AG10803 (cell line): ENCODE measurements around the gene ACOT11.

Experiments used
- DNase-seq: peaks from one replicate; pipeline ENCODE4 v3.0.0; 2010; ENCODE audit warnings: low read depth
- H3K4me3 ChIP-seq: 2 replicates; pipeline ENCODE4 v1.5.1; 2011; ENCODE audit warnings: mild to moderate bottlenecking, low read length, control low read depth
- CTCF ChIP-seq: conservative IDR thresholded peaks from 2 replicates; pipeline ENCODE4 v1.5.1; 2011; ENCODE audit warnings: mild to moderate bottlenecking, low read length, control low read depth, inconsistent platforms

ACOT11 gene

DNA sequence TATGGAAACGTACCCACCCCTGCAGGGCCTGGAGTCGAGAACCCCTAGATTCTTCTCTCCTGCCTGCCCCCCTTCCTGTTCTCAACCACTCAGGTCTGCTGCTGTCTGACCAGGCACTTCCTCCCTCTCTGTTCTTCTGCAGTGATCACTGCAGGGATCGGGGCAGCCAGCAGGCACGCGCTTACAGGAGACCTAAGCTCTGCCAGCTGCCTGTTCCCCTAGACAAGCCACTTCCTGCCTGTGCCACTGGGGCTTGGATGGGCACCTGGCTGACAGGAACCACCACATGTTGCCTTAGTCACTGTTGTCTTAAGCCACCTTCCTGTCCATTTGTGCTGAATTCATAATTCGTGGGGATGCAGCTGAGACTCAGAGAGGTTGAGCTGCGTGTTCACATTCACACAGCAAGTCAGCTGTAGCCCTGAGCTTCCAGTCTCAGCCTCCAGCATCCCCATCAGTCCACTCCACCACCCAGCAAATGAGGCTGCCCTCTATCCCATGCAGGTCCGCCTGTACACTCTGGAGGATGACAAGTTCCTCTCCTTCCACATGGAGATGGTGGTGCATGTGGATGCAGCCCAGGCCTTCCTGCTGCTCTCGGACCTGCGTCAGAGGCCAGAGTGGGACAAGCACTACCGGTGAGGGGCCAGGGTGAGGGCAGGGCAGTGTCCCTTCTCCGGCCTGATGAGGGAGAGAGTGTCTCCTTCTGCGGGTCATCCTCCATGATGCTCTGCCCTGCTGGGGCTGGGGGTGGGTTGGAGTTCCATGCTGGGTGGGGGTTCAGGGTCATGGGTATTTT is 56.7 kb downstream of the ACOT11 start:
- no peak for DNase-seq
- no peak for TF ChIP-seq CTCF
- H3K4me3 ChIP-seq: no peak overlapping the region

DNA sequence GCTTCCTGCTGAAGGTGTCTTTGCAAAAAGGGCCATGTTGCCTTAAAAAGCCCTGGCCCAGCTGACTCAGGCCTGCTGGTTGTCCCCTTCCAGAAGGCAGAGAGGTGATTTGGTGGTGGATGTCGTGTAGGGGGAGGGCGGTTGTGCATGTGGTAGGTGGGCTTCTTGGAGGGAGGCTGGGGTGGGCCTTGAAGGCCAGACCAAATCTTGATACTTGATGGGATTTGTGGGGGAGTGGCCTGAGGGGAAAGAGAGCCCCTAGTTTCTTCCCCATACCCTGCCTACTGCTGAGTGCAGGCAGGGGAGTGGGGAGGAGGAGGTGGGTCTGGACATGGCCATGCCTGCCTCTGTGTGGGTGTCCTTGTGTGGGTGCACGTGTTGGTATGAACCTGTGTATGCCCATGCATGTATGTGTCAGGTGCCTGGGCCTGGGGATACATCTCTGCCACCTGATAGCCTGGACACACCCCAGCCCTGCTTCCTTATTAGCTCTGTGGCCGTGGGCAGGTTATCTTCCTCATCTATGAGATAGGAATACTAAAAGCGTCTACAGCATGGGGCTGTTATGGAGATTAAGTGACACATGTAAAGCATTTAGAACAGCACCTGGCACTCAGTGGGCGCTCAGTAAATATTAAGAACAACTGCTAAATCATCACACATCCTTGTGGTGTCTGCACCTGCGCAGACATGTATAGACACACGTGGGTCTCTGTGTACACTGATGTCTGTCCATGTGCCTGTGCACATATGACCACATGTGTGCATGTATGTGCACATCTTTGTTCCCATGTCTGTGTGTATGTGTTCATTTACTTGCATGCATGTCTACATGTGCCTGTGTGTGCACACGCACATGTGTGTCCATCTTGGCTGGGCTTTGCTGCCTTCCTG is 58.3 kb downstream of the ACOT11 start:
- TF ChIP-seq CTCF: no peak
- no peak overlapping the region for H3K4me3 ChIP-seq
- DNase-seq: no peak

- no peak for TF ChIP-seq CTCF
- H3K4me3 ChIP-seq: no peak overlapping the region
- no peak for DNase-seq
These were observed 58.9 kb downstream of the ACOT11 start for GRCh38 chr1:54606990-54607325.

DNA sequence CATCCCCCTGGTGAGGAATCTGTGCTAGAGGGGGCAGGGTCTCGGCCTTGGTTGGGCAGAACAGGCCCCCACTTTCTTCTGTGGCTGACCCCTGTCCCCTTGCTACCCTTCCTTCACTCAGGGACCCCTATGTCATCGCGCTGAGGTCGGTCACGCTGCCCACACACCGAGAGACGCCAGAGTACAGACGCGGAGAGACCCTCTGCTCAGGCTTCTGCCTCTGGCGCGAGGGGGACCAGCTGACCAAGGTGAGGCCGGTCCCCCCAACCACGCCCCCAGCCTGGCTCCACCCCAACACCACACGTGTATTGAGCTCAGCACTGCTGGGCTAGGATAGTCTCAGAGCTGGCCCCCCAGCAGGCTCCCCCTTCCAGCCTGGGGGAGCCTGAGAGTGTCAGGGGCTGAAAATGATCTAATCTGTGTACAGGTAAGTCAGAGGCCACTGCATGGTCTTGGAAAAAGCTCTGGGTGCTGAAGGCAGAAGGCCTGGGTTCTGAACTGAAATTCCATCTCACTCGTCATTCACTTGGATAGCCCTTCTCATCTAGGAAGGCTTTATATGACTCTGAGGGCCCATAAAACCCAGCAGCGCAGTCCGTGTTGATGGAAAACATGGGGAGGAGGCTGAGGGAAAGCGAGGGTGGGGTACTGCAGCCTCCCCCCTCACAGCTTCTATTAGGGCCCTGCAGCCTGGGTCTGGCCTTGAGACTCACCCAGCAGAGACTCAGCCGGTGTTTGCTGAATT is 60.0 kb downstream of the ACOT11 start:
- no peak for DNase-seq
- no peak for TF ChIP-seq CTCF
- no peak overlapping the region for H3K4me3 ChIP-seq

DNA sequence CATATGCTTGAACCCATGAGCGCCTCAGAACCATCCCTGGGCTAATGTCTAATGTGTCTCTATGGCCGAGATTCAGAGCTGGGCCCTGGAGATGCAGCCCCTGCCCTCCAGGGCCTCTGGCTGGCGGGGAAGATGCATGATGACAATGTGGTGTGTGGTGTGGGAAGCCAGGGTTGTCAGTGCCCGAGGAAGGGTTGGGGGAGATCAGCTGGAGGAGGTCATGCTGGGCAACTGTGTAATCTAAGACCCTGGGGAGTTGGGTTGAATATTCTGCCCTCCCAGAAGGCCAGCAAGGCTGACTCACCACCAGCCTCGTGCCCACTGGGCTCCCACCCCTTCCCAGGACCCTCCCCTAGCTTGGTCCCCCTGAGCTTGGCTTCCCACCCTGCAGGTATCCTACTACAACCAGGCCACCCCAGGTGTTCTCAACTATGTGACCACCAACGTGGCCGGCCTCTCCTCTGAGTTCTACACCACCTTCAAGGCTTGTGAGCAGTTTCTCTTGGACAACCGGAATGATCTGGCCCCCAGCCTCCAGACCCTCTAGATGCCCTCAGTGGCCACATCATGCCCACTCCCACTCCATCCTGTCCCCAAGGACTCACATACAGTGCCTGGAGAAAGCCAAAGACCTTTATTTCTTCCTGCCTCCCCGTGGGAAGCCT is 60.7 kb downstream of the ACOT11 start:
- TF ChIP-seq CTCF: no peak
- no peak for DNase-seq

DNA sequence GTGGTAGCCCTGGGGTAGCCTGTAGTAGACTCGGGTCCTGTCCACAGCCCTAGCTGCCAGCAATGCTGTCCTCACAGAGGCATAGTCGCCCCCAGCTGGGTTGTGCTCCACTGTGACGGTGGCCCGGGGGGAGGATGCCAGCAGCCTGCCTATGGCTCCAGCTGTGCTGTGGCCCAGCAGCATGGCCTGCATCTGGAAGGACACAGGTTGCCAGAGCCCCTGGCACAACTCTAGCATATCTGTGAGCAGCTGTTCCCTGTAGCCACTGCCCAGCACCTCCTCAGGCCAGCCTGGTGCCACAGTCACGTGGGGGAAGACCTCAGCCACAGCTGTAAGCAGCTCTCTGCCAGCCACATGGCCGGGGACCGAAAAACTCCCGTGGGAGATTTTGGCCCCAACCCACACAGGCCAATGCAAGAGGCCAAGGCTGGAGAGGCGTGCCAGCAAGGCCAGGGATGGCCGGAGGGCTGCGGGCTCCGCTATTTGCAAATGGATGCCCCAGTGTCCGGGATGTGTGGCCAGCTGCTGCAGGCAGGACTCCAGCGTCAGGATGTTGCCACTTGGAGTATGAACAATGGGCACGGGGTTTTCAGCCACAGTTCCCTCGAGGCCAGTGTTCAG is 61.4 kb downstream of the ACOT11 start:
- DNase-seq: no peak
- no peak overlapping the region for H3K4me3 ChIP-seq
- TF ChIP-seq CTCF: no peak

More for the DNA sequence above, 60.7 kb downstream of the ACOT11 start:
- H3K4me3 ChIP-seq: no peak overlapping the region
